GM12865 (cell line): ENCODE results near the gene COL18A1.
"Not testable (repeated sequence)": the region's sequence is repeated elsewhere in the genome, so short reads cannot be mapped to it uniquely, and the experiment has no call there.

ENCODE experiments used
- DNase-seq: peaks from one replicate; pipeline ENCODE4 v3.0.0; 2010; ENCODE audit warnings: low read depth
- H3K4me3 ChIP-seq: 2 replicates; pipeline ENCODE4 v1.5.1; 2011; ENCODE audit warnings: mild to moderate bottlenecking, low read depth, low read length, control low read depth
- TF ChIP-seq, protein P1 (sequence below): IDR thresholded peaks from 2 replicates; pipeline ENCODE4 v1.5.1; 2011; ENCODE audit warnings: low read length, control low read depth, low read depth, inconsistent platforms; ENCODE audit not compliant: insufficient read depth; ENCODE audit errors: missing control alignments

COL18A1 gene

GRCh38 chr21:45358711-45359310 lies 46.2 kb upstream of the COL18A1 start:
- TF ChIP-seq, protein P1, sequence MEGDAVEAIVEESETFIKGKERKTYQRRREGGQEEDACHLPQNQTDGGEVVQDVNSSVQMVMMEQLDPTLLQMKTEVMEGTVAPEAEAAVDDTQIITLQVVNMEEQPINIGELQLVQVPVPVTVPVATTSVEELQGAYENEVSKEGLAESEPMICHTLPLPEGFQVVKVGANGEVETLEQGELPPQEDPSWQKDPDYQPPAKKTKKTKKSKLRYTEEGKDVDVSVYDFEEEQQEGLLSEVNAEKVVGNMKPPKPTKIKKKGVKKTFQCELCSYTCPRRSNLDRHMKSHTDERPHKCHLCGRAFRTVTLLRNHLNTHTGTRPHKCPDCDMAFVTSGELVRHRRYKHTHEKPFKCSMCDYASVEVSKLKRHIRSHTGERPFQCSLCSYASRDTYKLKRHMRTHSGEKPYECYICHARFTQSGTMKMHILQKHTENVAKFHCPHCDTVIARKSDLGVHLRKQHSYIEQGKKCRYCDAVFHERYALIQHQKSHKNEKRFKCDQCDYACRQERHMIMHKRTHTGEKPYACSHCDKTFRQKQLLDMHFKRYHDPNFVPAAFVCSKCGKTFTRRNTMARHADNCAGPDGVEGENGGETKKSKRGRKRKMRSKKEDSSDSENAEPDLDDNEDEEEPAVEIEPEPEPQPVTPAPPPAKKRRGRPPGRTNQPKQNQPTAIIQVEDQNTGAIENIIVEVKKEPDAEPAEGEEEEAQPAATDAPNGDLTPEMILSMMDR = no peak
- no peak overlapping the region for H3K4me3 ChIP-seq
- no peak for DNase-seq

DNA sequence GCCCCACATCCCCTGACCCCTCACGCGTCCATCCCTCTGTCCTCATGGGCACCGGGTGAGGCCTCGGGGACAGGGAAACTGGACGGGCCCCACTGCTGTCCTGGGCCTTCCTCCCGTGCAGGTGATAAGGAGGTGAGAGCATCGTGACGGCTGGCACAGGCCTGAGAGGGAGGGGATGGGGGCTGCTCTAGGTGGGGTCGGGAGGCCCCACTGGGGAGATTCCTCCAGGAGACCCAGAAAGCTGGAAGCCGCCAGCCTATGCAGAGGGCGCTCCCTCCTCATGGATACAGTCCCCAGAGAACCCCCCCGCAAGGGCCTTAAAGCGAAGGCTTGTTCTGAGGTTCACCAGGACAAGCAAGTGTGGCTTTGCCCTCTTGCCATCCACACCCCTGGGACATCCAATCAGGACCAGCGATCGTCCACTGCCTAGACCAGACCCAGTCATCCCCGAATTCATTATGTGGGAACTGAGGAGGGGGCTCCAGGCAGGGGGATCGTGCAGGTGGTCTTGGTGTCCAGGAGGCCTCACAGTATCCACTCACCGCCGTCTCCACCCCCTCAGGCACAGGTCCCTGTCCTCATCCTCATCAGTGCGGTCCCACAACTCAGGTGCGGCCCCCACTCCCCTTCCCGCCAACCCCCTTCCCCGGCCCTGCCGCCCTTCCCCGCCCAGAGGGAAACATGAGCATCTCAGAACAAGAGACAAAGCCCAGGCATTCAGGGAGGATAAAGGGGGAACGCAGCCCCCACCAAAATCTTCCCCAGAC lies 45.3 kb upstream of the COL18A1 start:
- DNase-seq = no peak
- H3K4me3 ChIP-seq = no peak overlapping the region
- TF ChIP-seq, protein P1 = no peak

DNA sequence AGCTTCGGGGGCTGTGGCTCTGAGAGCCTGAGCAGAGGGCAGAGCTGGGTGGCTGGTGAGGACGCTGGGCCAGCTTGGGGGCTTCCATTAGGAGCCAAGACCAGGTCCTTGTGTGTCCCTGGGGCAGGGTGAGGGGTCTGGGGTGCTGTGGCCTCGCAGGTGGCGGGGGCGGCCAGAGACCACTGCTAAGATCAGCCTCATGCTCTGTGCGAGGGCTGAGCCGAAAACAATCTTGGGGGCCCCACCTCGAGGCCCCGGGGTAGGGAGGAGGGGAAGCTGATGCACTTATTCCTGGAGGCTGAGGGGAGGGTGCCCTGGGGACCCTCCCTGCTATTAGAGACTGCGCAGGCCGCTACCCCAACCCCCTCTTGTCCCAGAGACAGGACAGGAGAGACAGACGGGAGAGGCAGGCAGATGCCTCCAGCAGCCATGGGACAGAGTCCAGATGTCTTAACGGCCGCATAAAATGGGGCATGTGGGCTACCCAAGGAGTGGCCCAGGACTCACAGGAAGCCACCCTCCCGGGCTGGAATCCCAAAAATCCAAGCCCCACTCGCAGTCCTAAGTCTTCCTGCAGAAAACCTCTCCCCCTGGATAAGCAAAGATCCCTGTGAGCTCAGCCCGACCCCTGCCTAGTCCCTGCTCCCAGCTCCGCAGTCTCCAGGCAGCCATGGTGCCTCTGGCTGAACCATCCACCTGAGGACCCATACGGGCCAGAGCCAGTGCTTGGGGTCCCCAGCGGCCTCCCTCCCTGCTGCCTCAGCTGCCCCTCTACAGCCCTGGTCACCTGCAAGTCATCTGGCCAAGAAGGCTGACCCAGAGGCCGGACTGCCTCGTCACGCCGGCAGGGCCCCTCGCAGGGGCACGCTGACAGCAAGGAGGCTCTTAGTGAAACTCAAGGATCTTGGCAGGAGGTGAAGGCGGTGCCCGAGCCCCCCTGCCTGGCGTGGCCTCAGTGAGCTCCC lies 43.6 kb upstream of the COL18A1 start:
- DNase-seq = no peak
- TF ChIP-seq, protein P1 = no peak
- H3K4me3 ChIP-seq = no peak overlapping the region

GRCh38 chr21:45362077-45362747 lies 42.8 kb upstream of the COL18A1 start:
- TF ChIP-seq, protein P1 = no peak
- H3K4me3 ChIP-seq = no peak overlapping the region
- no peak for DNase-seq

- DNase-seq = no peak
- TF ChIP-seq, protein P1 = no peak
- no peak overlapping the region for H3K4me3 ChIP-seq
Measured at GRCh38 chr21:45362748-45363145, 42.2 kb upstream of the COL18A1 start.

GRCh38 chr21:45363272-45363671 lies 41.7 kb upstream of the COL18A1 start:
- H3K4me3 ChIP-seq, DNase-seq: not testable (repeated sequence)
